ENCODE results near the gene LARP4B. TPM values are rescaled to one million over a fixed set of nuclear protein-coding genes. Genes with fewer than 3 reads are reported as not detected.

Gene LARP4B
- total and polyA plus RNA-seq, 8 donors, result 11.8 to 269 (median 54.3) TPM

DNA sequence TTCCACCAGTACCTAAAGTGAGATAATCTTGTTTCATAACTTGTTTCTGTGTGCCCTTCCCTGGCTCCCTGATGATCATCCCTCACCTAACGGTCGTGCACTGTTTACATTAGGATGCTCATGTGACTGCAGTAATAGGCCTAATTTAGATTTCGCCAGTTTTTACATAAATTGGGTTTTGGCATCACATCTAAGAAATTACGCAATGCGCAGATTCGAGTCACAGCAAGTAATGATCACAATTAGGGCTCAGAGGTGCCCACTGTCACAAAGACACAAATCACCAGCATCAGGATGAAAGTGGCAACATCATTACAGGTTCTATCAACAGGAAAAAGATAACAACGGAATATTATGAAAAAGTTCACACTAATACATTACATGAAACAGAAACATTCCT is 94.7 kb downstream of the LARP4B start:
- Histone ChIP-seq H3K27ac (no peak overlapping the region), H3K9me3 (no peaks in the 10 kb centered on the region), H3K36me3 (peaks cover 21 to 96% (median 81%) of the 10 kb centered on the region in 4 donors), H3K4me1 (no peaks in the 10 kb centered on the region), H3K27me3 (no peaks in the 10 kb centered on the region), H3K4me3 (no peak overlapping the region)
- WGBS, 5 donors, result 69 to 77% (median 72%) methylated on average over 7 of the region's 7 CpGs
- no peak for TF ChIP-seq EP300 (IDR thresholded peaks at IDR 0.05)
- no peak for DNase-seq
- intact Hi-C loops (cut with DNase I; ENCODE audit: low total_unique reads), result no loop called here

DNA sequence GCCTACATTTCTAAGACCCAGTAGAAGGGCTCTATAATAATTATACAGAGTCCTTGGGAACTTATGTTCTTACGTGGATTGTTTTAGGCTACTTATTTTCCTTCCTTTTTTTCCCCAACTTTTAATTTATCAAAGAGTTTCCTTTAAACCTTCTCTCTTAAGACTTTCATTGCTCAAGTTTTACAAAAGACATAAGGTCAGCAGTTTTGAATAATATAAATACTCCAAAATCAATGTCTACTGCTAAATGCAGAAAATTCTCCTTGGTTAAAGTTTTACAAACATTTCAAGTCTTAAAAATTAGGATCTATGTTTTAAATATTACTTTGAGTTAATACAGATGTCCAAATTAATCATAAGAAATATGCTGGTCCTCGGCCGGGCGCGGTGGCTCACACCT is 97.0 kb downstream of the LARP4B start:
- H3K9me3 ChIP-seq, result no peaks in the 10 kb centered on the region

DNA sequence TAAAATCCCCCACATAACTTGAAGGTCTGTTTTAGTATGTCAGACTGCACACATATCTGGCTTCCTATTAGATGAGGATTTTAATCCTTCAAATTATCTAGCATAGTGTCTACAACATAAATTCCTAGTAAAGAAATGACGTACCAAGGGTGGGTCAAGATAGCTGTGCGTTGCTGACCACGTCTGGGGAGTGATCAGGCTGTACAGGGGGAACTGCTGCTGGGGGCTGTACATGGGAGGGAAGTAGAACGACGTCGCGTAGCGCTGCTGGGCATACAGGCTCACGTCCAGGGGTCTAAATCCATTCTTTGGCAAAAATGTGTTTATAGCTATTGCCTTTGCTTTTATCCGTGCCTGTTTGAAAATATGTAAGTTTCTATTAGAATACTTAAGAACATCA is 102.3 kb downstream of the LARP4B start:
- TF ChIP-seq POLR2AphosphoS5 (IDR thresholded peaks at IDR 0.05) (no peak), EP300 (IDR thresholded peaks at IDR 0.05) (no peak), POLR2A (IDR thresholded peaks at IDR 0.05) (no peak)
- TF ChIP-seq, protein P1, sequence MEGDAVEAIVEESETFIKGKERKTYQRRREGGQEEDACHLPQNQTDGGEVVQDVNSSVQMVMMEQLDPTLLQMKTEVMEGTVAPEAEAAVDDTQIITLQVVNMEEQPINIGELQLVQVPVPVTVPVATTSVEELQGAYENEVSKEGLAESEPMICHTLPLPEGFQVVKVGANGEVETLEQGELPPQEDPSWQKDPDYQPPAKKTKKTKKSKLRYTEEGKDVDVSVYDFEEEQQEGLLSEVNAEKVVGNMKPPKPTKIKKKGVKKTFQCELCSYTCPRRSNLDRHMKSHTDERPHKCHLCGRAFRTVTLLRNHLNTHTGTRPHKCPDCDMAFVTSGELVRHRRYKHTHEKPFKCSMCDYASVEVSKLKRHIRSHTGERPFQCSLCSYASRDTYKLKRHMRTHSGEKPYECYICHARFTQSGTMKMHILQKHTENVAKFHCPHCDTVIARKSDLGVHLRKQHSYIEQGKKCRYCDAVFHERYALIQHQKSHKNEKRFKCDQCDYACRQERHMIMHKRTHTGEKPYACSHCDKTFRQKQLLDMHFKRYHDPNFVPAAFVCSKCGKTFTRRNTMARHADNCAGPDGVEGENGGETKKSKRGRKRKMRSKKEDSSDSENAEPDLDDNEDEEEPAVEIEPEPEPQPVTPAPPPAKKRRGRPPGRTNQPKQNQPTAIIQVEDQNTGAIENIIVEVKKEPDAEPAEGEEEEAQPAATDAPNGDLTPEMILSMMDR (IDR thresholded peaks at IDR 0.05), result no peak
- Histone ChIP-seq H3K4me3 (no peak overlapping the region), H3K27ac (no peak overlapping the region), H3K9me3 (no peaks in the 10 kb centered on the region), H3K36me3 (peaks cover 33 to 98% (median 89%) of the 10 kb centered on the region in 4 donors), H3K4me1 (no peaks in the 10 kb centered on the region), H3K27me3 (no peaks in the 10 kb centered on the region)
- WGBS, 5 donors, result 96 to 97% (median 96%) methylated on average over 10 of the region's 10 CpGs
- DNase-seq, result no peak
- intact Hi-C loops (cut with DNase I; ENCODE audit: low total_unique reads), result no loop called here

More for the DNA sequence above, 97.0 kb downstream of the LARP4B start:
- peaks cover 7 to 96% (median 78%) of the 10 kb centered on the region in 4 donors for H3K36me3 ChIP-seq
- TF ChIP-seq, protein P1 (IDR thresholded peaks at IDR 0.05), result no peak
- TF ChIP-seq EP300 (IDR thresholded peaks at IDR 0.05) (no peak), POLR2AphosphoS5 (IDR thresholded peaks at IDR 0.05) (no peak), POLR2A (IDR thresholded peaks at IDR 0.05) (no peak)
- DNase-seq, result no peak
- WGBS, 5 donors, result 91 to 100% (median 98%) methylated on average over 5 of the region's 5 CpGs
- no peaks in the 10 kb centered on the region for H3K4me1 ChIP-seq
- H3K4me3 ChIP-seq, result no peak overlapping the region
- H3K27ac ChIP-seq, result no peak overlapping the region
- intact Hi-C loops (cut with DNase I; ENCODE audit: low total_unique reads), result no loop called here
- no peaks in the 10 kb centered on the region for H3K27me3 ChIP-seq

DNA sequence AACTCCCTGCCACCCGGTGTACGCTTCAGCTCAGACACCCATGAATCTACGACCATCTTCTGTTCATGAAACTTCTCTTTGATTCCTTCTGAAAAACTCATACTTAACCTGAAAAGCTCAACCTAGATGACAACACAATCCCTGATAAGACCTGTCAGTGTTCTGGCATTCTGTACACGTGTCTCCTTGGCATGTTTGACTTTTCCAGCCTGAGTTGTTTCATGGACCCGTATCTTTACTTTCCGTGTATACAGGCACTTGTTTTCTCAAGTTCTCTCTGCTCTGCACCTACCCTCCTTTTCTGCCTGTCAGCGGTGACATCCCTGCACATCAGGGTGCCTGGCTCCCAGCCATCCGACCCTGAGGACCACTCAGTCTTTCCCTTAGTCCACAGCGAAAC is 103.3 kb downstream of the LARP4B start:
- Histone ChIP-seq H3K36me3 (peaks cover 44 to 98% (median 90%) of the 10 kb centered on the region in 4 donors), H3K4me1 (no peaks in the 10 kb centered on the region), H3K9me3 (no peaks in the 10 kb centered on the region), H3K27ac (no peak overlapping the region), H3K4me3 (no peak overlapping the region), H3K27me3 (no peaks in the 10 kb centered on the region)
- 84 to 91% (median 89%) methylated on average over 9 of the region's 9 CpGs for WGBS, 5 donors
- intact Hi-C loops (cut with DNase I; ENCODE audit: low total_unique reads), result no loop called here
- no peak for TF ChIP-seq POLR2A (IDR thresholded peaks at IDR 0.05)
- TF ChIP-seq EP300 (IDR thresholded peaks at IDR 0.05), result no peak
- TF ChIP-seq POLR2AphosphoS5 (IDR thresholded peaks at IDR 0.05), result no peak
- TF ChIP-seq, protein P1 (IDR thresholded peaks at IDR 0.05), result no peak
- DNase-seq, result no peak

DNA sequence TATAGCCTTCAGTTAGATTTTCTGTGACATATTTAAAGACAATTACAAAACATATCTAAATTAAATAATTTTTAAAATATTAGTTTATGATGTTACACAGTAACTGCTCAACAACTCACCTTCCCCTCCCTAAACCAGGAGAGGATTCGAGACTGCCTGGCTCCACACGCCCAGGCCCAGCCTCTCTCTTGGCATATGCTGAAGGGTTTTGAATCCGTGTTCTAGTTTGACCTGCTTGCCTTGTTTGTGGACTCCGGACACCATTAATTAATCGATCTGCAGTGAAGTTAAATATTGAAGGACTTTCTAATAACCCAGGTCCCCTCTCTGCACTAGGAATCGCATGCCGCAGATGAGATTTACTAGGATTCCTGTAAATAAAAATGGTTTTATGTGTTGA is 106.6 kb downstream of the LARP4B start:
- WGBS, 5 donors, result 80 to 89% (median 84%) methylated on average over 7 of the region's 7 CpGs
- Histone ChIP-seq H3K4me1 (no peaks in the 10 kb centered on the region), H3K4me3 (no peak overlapping the region), H3K9me3 (no peaks in the 10 kb centered on the region), H3K27ac (no peak overlapping the region), H3K27me3 (no peaks in the 10 kb centered on the region), H3K36me3 (peaks cover 75 to 100% (median 100%) of the 10 kb centered on the region in 4 donors)
- no peak for DNase-seq
- no peak for TF ChIP-seq POLR2AphosphoS5 (IDR thresholded peaks at IDR 0.05)
- TF ChIP-seq EP300 (IDR thresholded peaks at IDR 0.05), result no peak
- TF ChIP-seq, protein P1 (IDR thresholded peaks at IDR 0.05), result no peak
- no peak for TF ChIP-seq POLR2A (IDR thresholded peaks at IDR 0.05)
- intact Hi-C loops (cut with DNase I; ENCODE audit: low total_unique reads), result no loop called here

All from stomach (tissue), 9 donors.